Ovary (tissue), 3 donors: ENCODE data around the gene DYNC1LI1.

Experiments used
- CTCF ChIP-seq, 3 donors: fragments of 450-650 bp in 2 of 3; fragments of 200-600 bp in 1 of 3; IDR thresholded peaks; one replicate each; pipeline versions ENCODE4 v1.5.1 to v1.8.0; 2016 to 2022; ENCODE audit warnings: antibody characterized with exemption in 3 of 3, mild to moderate bottlenecking in 1 of 3
- POLR2A ChIP-seq: fragments of 450-650 bp; IDR thresholded peaks from one replicate; pipeline ENCODE4 v1.6.1; 2017; ENCODE audit warnings: antibody characterized with exemption, mild to moderate bottlenecking, moderate library complexity
- donor health status: DM: no; HTN: no; CAD: no.

DNA sequence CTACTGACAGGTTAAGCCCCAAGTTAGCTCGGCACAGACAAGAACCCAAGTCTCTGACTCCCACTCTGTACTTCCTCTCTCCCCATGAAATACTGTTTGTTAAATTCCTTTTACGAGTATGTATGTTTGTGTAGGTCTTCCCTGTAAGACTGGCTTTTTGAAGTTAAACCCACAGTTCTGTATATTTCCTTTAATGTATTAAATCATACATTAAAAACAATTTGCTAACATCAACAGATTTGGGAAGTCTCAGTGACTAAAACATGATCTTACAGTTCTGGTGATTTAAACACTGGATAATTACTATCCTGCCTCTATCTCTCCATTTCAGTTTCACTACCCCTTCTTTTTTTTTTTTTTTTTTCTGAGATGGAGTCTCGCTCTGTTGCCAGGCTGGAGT, 72.4 kb downstream of the DYNC1LI1 start:
- TF ChIP-seq CTCF (IDR thresholded peaks at IDR 0.05): no peak
- TF ChIP-seq POLR2A: no peak
